ENCODE data around the gene PPP1R3A.

DNA sequence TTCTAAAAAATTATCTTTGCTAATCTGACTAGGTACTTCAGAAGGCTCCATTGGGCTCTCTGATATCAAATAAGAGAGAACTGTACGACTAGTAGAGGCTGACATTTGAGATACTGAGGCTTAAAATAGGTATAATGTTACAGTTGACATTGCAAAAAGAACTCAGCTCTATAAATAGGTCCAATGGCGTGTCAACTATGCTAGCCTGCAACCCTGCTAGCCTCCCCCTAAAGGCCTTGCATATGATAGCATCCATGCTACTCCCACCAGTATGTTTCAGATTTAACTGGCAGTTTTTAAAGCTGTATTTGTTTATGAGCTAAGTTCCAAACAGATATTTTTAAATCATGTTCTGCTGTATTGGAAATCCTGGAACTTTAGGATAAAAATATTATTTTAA is at the start of gene PPP1R3A:
- TF ChIP-seq, protein P1, sequence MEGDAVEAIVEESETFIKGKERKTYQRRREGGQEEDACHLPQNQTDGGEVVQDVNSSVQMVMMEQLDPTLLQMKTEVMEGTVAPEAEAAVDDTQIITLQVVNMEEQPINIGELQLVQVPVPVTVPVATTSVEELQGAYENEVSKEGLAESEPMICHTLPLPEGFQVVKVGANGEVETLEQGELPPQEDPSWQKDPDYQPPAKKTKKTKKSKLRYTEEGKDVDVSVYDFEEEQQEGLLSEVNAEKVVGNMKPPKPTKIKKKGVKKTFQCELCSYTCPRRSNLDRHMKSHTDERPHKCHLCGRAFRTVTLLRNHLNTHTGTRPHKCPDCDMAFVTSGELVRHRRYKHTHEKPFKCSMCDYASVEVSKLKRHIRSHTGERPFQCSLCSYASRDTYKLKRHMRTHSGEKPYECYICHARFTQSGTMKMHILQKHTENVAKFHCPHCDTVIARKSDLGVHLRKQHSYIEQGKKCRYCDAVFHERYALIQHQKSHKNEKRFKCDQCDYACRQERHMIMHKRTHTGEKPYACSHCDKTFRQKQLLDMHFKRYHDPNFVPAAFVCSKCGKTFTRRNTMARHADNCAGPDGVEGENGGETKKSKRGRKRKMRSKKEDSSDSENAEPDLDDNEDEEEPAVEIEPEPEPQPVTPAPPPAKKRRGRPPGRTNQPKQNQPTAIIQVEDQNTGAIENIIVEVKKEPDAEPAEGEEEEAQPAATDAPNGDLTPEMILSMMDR (IDR thresholded peaks at IDR 0.05): no peak
- TF ChIP-seq POLR2A (IDR thresholded peaks at IDR 0.05): no peak
